ENCODE measurements around the gene CHMP6. TPM values are rescaled to one million over a fixed set of nuclear protein-coding genes. Genes with fewer than 3 reads are reported as not detected.

CHMP6 gene
- total RNA-seq, 1 donor from 2014 or later: 29.9 TPM

GRCh38 chr17:81046132-81046769, 54.6 kb downstream of the CHMP6 start:
- H3K27ac ChIP-seq: peak overlapping the region; percentile 88
- no peaks in the 10 kb centered on the region for H3K9me3 ChIP-seq

GRCh38 chr17:81046770-81047359, 55.2 kb downstream of the CHMP6 start:
- DNase-seq (no peak), ATAC-seq (no peak)
- peak overlapping the region; percentile 88 for H3K27ac ChIP-seq
- intact Hi-C loops (cut with DNase I): no loop called here
- peaks cover 93% of the 10 kb centered on the region for H3K4me1 ChIP-seq
- no peaks in the 10 kb centered on the region for H3K9me3 ChIP-seq
- no peak overlapping the region for H3K4me3 ChIP-seq
- H3K27me3 ChIP-seq: no peaks in the 10 kb centered on the region
- no peak for TF ChIP-seq CTCF (IDR thresholded peaks at IDR 0.05)
- no peaks in the 10 kb centered on the region for H3K36me3 ChIP-seq

More at GRCh38 chr17:81046132-81046769, 54.6 kb downstream of the CHMP6 start:
- peaks cover 90% of the 10 kb centered on the region for H3K4me1 ChIP-seq
- no peaks in the 10 kb centered on the region for H3K36me3 ChIP-seq
- no peaks in the 10 kb centered on the region for H3K27me3 ChIP-seq
- DNase-seq (no peak), ATAC-seq (no peak)
- H3K4me3 ChIP-seq: no peak overlapping the region
- intact Hi-C loops (cut with DNase I): no loop called here
- TF ChIP-seq CTCF (IDR thresholded peaks at IDR 0.05): no peak

- TF ChIP-seq CTCF (IDR thresholded peaks at IDR 0.05): no peak
- intact Hi-C loops (cut with DNase I): no loop called here
Measured at GRCh38 chr17:81048827-81049371, 57.3 kb downstream of the CHMP6 start.

GRCh38 chr17:81049372-81049911, 57.8 kb downstream of the CHMP6 start:
- peak overlapping the region; percentile 82 for H3K27ac ChIP-seq
- ATAC-seq (no peak), DNase-seq (no peak)
- peak overlapping the region; percentile 29 for H3K4me3 ChIP-seq
- TF ChIP-seq CTCF (IDR thresholded peaks at IDR 0.05): no peak
- no peaks in the 10 kb centered on the region for H3K9me3 ChIP-seq
- H3K27me3 ChIP-seq: no peaks in the 10 kb centered on the region
- intact Hi-C loops (cut with DNase I): no loop called here
- H3K36me3 ChIP-seq: no peaks in the 10 kb centered on the region
- H3K4me1 ChIP-seq: peaks cover 81% of the 10 kb centered on the region

More at GRCh38 chr17:81048827-81049371, 57.3 kb downstream of the CHMP6 start:
- ATAC-seq (no peak), DNase-seq (no peak)
- Histone ChIP-seq H3K27me3 (no peaks in the 10 kb centered on the region), H3K4me1 (peaks cover 86% of the 10 kb centered on the region), H3K9me3 (no peaks in the 10 kb centered on the region), H3K4me3 (no peak overlapping the region), H3K36me3 (no peaks in the 10 kb centered on the region), H3K27ac (peak overlapping the region; percentile 82)

Other genes with a start within 250 kb of the CHMP6 start
- 139 TPM for gene BAIAP2, start 43.3 kb downstream of the CHMP6 start, total RNA-seq
- gene PVALEF, start 173.7 kb downstream of the CHMP6 start, total RNA-seq: not detected
- 72.5 TPM for gene AATK, start 174.4 kb downstream of the CHMP6 start, total RNA-seq
- 7.5 TPM for gene CEP131, start 231.1 kb downstream of the CHMP6 start, total RNA-seq
- 40.2 TPM for gene TEPSIN, start 247.2 kb downstream of the CHMP6 start, total RNA-seq
- gene NDUFAF8, start 247.5 kb downstream of the CHMP6 start, total RNA-seq: 32.6 TPM

All from upper lobe of right lung (tissue), 1 donor.